ENCODE measurements around the gene TBC1D22A.
"Not testable (repeated sequence)": the region's sequence is repeated elsewhere in the genome, so short reads cannot be mapped to it uniquely, and the experiment has no call there.

The TBC1D22A gene

GRCh38 chr22:47139013-47139789 is 376.8 kb downstream of the TBC1D22A start:
- H3K4me3 ChIP-seq (ENCODE audit: low read length): no peak overlapping the region
- no peak for DNase-seq (ENCODE audit: low read depth)
- no peak for TF ChIP-seq CTCF (IDR thresholded peaks at IDR 0.05; ENCODE audit: insufficient read depth, low read depth, low read length, missing control alignments)

- H3K4me3 ChIP-seq (ENCODE audit: low read length): no peak overlapping the region
- no peak for TF ChIP-seq CTCF (IDR thresholded peaks at IDR 0.05; ENCODE audit: insufficient read depth, low read depth, low read length, missing control alignments)
- no peak for DNase-seq (ENCODE audit: low read depth)
Measured at GRCh38 chr22:47139790-47140119, 377.3 kb downstream of the TBC1D22A start.

GRCh38 chr22:47140975-47141374 is 378.5 kb downstream of the TBC1D22A start:
- not testable (repeated sequence) for DNase-seq (ENCODE audit: low read depth); H3K4me3 ChIP-seq (ENCODE audit: low read length)

GRCh38 chr22:47142427-47143046 is 380.1 kb downstream of the TBC1D22A start:
- no peak for DNase-seq (ENCODE audit: low read depth)
- no peak overlapping the region for H3K4me3 ChIP-seq (ENCODE audit: low read length)
- no peak for TF ChIP-seq CTCF (IDR thresholded peaks at IDR 0.05; ENCODE audit: insufficient read depth, low read depth, low read length, missing control alignments)

- TF ChIP-seq CTCF (IDR thresholded peaks at IDR 0.05; ENCODE audit: insufficient read depth, low read depth, low read length, missing control alignments): no peak
- H3K4me3 ChIP-seq (ENCODE audit: low read length): no peak overlapping the region
- no peak for DNase-seq (ENCODE audit: low read depth)
Measured at GRCh38 chr22:47143249-47143938, 380.9 kb downstream of the TBC1D22A start.

GRCh38 chr22:47144076-47144765 is 381.8 kb downstream of the TBC1D22A start:
- no peak overlapping the region for H3K4me3 ChIP-seq (ENCODE audit: low read length)
- DNase-seq (ENCODE audit: low read depth): no peak
- no peak for TF ChIP-seq CTCF (IDR thresholded peaks at IDR 0.05; ENCODE audit: insufficient read depth, low read depth, low read length, missing control alignments)

- DNase-seq (ENCODE audit: low read depth): no peak
- TF ChIP-seq CTCF (IDR thresholded peaks at IDR 0.05; ENCODE audit: insufficient read depth, low read depth, low read length, missing control alignments): no peak
- H3K4me3 ChIP-seq (ENCODE audit: low read length): no peak overlapping the region
Measured at GRCh38 chr22:47144791-47145425, 382.5 kb downstream of the TBC1D22A start.

All from epithelial cell of esophagus (primary cell).